ENCODE results near the gene LONP2. TPM values are rescaled to one million over a fixed set of nuclear protein-coding genes. Genes with fewer than 3 reads are reported as not detected.

LONP2 gene
- total and polyA plus RNA-seq, 9 of the 15 experiments (the other 6 are each of a cell fraction or from before 2014, with no cell fraction given): 8.1 to 41.2 (median 25.6) TPM

DNA sequence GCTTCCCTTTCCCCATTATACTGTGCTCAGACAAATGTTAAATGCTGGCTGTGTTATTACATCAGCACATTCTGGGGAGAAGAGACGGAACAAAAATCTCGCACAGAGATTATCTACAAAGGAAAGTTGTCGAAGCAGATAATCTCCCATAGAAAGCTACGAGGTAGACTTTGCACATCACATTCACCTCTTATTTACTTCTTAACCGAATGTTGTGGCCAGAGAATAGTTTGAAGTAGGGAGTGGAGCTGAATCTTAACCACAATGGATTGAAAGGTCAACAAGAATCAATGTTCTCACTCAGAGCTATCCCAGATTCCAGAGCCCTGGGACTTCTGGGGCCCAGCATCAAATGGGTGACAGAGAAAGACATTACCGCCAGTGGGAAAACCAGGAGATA is 28.4 kb upstream of the LONP2 start:
- no peak overlapping the region for H3K4me3 ChIP-seq
- H2AFZ ChIP-seq (ENCODE audit: low read depth, low read length): no peak overlapping the region
- no peaks in the 10 kb centered on the region for H3K9me3 ChIP-seq (replicated peaks; ENCODE audit: control insufficient read depth, insufficient read depth, low read depth, low read length)
- intact Hi-C loops (cut with micrococcal nuclease): no loop called here
- ATAC-seq (no peak), DNase-seq (ENCODE audit: extremely low read depth in 1 of 4, low spot score in 3 of 4) (no peak), FAIRE-seq (no peak)
- ChIA-PET CTCF (ENCODE audit: low intra/inter-chr PET ratio) (no interaction called here), POLR2A (interaction anchor here (0.9 kb wide), 1 partner anchor 175 kb away, joined by 3 read pairs; no protein-coding TSS in a partner anchor)
- H3K9me1 ChIP-seq (ENCODE audit: control insufficient read depth, insufficient read depth, low read length): no peaks in the 10 kb centered on the region
- H3K79me2 ChIP-seq (ENCODE audit: control insufficient read depth, insufficient read depth, low read length): no peaks in the 10 kb centered on the region
- in situ Hi-C loops (cut with MboI): no loop called here
- no peaks in the 10 kb centered on the region for H4K20me1 ChIP-seq (replicated peaks; ENCODE audit: control insufficient read depth, insufficient read depth, low read length)
- no peaks in the 10 kb centered on the region for H3K4me1 ChIP-seq (replicated peaks in 1 of 2; ENCODE audit: control insufficient read depth in 2 of 2, insufficient read depth in 2 of 2, low read length in 2 of 2)
- H3K9ac ChIP-seq (ENCODE audit: insufficient read depth in 1 of 2, low read depth in 2 of 2, low read length in 2 of 2): no peak overlapping the region
- no TSS peak for BruUV-seq (replicated peaks)
- H3K36me3 ChIP-seq (ENCODE audit: control insufficient read depth, insufficient read depth, low read length): no peaks in the 10 kb centered on the region
- H3K27me3 ChIP-seq (ENCODE audit: control insufficient read depth in 2 of 2, insufficient read depth in 2 of 2, low read length in 2 of 2): peaks cover 9 to 28% of the 10 kb centered on the region in 2 experiments; a peak in 4 of 5 replicates
- no peak overlapping the region for H3K4me2 ChIP-seq (ENCODE audit: insufficient read depth, low read length)
- H3K27ac ChIP-seq (ENCODE audit: extremely low read depth, low read depth, low read length): no peak overlapping the region
- WGBS (ENCODE audit: insufficient coverage, low coverage, missing lambda C conversion rate): 1% methylated on average over 6 of the region's 6 CpGs
- TF ChIP-seq RBM22 (IDR thresholded peaks at IDR 0.05; ENCODE audit: low read depth, low read length, poor library complexity, severe bottlenecking) (no peak), HDAC3 (IDR thresholded peaks at IDR 0.05; ENCODE audit: borderline replicate concordance, partially characterized antibody) (no peak), ZBTB17 (CRISPR knock-in tag; IDR thresholded peaks at IDR 0.05) (no peak), E2F3 (CRISPR knock-in tag; IDR thresholded peaks at IDR 0.05) (no peak), FOXM1 (IDR thresholded peaks at IDR 0.05; ENCODE audit: low read depth) (no peak), FOXM1 (CRISPR knock-in tag; IDR thresholded peaks at IDR 0.05; ENCODE audit: low read depth) (no peak), MYC (IDR thresholded peaks at IDR 0.05; ENCODE audit: low read depth, low read length) (no peak), MYC (CRISPR knock-in tag; IDR thresholded peaks at IDR 0.05; ENCODE audit: borderline replicate concordance, low read depth) (no peak), TRIM24 (IDR thresholded peaks at IDR 0.05) (no peak), ZNF146 (CRISPR knock-in tag; IDR thresholded peaks at IDR 0.05; ENCODE audit: unreplicated experiment) (no peak), RBM25 (IDR thresholded peaks at IDR 0.05; ENCODE audit: low read depth, low read length, severe bottlenecking) (no peak)
- TF ChIP-seq, protein P1, sequence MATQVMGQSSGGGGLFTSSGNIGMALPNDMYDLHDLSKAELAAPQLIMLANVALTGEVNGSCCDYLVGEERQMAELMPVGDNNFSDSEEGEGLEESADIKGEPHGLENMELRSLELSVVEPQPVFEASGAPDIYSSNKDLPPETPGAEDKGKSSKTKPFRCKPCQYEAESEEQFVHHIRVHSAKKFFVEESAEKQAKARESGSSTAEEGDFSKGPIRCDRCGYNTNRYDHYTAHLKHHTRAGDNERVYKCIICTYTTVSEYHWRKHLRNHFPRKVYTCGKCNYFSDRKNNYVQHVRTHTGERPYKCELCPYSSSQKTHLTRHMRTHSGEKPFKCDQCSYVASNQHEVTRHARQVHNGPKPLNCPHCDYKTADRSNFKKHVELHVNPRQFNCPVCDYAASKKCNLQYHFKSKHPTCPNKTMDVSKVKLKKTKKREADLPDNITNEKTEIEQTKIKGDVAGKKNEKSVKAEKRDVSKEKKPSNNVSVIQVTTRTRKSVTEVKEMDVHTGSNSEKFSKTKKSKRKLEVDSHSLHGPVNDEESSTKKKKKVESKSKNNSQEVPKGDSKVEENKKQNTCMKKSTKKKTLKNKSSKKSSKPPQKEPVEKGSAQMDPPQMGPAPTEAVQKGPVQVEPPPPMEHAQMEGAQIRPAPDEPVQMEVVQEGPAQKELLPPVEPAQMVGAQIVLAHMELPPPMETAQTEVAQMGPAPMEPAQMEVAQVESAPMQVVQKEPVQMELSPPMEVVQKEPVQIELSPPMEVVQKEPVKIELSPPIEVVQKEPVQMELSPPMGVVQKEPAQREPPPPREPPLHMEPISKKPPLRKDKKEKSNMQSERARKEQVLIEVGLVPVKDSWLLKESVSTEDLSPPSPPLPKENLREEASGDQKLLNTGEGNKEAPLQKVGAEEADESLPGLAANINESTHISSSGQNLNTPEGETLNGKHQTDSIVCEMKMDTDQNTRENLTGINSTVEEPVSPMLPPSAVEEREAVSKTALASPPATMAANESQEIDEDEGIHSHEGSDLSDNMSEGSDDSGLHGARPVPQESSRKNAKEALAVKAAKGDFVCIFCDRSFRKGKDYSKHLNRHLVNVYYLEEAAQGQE (IDR thresholded peaks at IDR 0.05; ENCODE audit: borderline replicate concordance): no peak
- TF ChIP-seq, protein P1 (CRISPR knock-in tag; IDR thresholded peaks at IDR 0.05; ENCODE audit: low read depth): no peak
- TF ChIP-seq, protein P2, sequence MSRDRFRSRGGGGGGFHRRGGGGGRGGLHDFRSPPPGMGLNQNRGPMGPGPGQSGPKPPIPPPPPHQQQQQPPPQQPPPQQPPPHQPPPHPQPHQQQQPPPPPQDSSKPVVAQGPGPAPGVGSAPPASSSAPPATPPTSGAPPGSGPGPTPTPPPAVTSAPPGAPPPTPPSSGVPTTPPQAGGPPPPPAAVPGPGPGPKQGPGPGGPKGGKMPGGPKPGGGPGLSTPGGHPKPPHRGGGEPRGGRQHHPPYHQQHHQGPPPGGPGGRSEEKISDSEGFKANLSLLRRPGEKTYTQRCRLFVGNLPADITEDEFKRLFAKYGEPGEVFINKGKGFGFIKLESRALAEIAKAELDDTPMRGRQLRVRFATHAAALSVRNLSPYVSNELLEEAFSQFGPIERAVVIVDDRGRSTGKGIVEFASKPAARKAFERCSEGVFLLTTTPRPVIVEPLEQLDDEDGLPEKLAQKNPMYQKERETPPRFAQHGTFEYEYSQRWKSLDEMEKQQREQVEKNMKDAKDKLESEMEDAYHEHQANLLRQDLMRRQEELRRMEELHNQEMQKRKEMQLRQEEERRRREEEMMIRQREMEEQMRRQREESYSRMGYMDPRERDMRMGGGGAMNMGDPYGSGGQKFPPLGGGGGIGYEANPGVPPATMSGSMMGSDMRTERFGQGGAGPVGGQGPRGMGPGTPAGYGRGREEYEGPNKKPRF (IDR thresholded peaks at IDR 0.05; ENCODE audit: low read depth, low read length): no peak
